Activated CD4-positive, alpha-beta T cell treated with anti-CD3 and anti-CD28 coated beads, Interleukin-10, Interleukin-2, amounts not matched to agents 100 ng/mL and 50 ng/mL, durations not matched to agents 16 hours and 8 hours (primary cell): ENCODE results near the gene PAOX.
"Not testable (repeated sequence)": the region's sequence is repeated elsewhere in the genome, so short reads cannot be mapped to it uniquely, and the experiment has no call there.

Experiments
- DNase-seq: peaks from one replicate; pipeline ENCODE4 v3.0.0-alpha.2; 2020

The PAOX gene

GRCh38 chr10:133365461-133366129 is 13.5 kb upstream of the PAOX start:
- DNase-seq = no peak

DNA sequence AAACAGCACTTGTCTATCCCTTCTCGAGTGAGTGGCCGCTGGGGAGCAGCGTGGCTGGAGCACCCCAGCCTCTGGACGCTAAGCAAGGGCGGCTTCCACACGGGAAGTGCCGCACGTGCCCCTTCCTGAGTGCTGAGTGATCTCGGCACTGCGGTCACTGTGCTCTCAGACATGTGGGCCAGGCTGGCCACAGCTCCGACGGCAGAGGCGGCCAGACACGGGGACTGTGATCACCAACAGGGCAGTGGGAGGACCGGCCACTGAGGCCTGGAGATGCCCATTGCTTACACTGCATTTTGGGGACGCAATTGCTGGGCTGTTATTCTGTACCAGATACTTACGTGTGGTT is 13.0 kb upstream of the PAOX start:
- DNase-seq = no peak

- no peak for DNase-seq
Measured at GRCh38 chr10:133366751-133367150, 12.3 kb upstream of the PAOX start.

DNA sequence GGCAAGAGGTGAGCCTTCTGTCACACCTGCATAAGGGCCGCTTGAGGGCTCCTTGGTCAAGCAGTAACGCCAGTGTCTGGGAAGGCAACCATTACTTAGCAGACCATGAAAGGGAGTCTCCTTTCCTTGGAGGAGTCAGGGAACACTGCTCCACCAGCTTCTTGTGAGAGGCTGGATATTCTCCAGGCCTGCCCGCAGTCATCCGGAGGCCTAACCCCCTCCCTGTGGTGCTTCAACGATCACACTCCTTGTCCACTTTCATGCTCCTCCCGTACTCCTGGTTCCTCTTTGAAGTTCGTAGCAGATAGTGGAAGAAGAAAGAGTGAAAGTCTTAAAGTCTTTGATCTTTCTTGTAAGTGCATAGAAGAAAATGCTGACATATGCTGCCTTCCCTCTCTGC is 11.6 kb upstream of the PAOX start:
- not testable (repeated sequence) for DNase-seq

GRCh38 chr10:133368153-133368552 is 10.9 kb upstream of the PAOX start:
- DNase-seq = no peak

DNA sequence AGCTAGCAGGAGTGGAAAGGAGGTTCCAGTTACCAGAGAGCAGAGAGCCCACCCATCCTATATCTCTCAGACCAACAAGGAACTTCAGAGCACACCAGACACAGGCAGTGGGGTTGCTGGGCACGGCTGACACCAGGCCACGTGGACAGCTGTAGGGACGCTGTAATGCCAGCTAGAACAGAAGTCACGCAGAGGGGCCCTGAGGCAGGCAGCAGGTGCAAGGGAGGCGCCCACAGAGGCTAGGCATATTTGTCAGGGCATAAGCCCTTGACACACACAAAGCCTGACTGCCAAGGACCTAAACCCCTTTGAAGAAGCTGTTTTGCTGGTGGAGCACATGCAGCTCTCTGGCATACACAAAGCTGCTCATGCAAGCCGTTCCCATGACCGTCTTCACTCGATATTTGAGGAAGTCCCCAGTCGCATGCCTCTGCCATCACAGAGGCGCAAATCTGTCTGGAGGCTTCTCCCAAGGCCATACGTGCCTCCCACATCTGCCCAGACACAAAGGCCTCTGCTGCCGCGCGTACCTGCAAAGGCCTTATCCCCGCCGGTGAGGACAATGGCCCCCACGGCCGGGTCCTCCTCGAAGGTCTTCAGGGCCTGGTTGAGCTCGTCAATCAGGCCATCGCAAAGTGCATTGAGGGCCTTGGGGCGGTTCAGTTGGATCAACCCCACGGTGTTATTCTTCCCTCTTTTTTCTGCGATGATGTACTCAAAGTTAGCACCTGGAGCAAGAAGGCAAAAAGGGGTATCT is 8.9 kb upstream of the PAOX start:
- no peak for DNase-seq

DNA sequence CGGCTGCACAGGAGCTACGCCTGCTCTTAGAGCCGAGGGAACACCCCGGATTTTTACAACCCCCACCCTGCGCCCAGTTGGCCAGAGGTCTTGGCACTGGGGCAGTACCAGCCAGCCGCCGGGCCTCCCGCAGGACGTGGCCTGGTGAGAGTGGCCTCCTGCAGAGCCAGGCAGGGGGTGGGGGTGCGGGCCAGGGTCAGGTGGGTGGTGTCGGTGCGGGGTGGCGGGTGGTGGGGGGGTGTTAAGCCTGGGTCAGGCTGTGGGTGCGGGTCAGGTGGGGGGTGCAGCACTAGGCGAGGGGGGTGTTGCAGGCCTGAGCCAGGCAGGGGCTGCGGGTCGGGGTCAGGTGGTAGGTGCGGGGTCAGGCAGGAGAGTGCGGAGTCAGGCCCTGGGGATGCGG is 6.6 kb upstream of the PAOX start:
- DNase-seq = no peak

DNA sequence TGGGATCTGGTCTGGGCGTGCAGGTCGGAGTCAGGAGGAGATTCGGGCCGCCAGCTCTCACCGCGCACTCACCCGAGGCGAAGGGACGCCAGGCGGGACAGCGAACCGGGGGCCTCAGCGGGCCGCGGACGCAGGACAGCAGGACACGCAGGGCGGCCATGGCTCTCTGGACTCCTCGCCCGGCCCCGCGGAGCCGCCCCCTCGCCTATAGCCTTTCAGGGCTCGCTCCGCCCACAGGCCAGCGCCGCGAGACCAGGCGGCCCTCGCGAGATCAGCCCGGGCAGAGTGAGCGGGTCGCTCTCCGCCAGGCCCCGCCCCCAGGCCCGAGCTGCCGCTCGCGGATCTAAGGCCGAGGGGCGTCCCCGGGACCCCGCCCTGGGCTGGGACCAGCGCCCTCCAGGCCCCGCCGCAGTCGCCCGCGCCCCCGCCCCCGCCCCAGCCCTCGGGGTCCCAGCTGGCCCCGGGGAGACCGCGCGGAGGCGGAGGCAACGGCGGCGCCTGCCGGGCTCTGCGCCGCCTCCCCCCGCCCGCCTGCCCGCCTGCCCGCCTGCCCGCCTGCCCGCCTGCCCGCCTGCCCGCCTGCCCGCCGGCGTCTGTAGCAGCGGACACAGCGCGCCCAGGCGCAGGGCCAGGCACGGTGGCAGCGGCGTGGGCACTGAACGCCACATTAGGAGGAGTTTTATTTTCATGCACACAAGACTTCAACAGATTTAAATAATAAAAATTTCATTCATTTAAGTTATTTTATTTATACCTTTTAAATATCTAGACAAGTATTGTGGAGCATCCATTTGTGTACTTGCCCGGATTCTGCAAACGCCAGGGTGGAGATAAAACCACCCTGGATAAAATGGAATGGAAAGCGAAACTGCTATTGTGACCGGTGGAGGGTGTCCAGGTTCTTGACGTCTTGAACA is 5.6 kb upstream of the PAOX start, which contains the start of gene ECHS1:
Gene ECHS1, minus strand, starts transcription at position 181 of the 917 bp plus-strand sequence. Its CDS starts 21 bp downstream, at position 160.
- peak; percentile 97 for DNase-seq

GRCh38 chr10:133375357-133376115 is 3.5 kb upstream of the PAOX start:
- DNase-seq = no peak

DNA sequence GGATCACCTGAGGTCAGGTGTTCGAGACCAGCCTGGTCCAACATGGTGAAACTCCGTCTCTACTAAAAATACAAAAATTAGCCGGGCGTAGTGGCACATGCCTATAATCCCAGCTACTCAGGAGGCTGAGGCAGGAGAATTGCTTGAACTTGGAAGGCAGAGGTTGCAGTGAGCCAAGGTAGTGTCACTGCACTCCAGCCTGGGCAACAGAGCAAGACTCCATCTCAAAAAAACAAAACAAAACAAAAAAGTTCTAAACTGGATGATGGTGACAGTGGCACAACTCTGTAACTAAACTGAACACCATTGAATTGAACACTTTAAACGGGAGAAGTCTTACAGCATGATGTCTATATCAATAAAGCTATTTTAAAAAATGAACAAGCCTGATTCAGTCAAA is 2.9 kb upstream of the PAOX start:
- DNase-seq = not testable (repeated sequence)

- DNase-seq = no peak
Measured at GRCh38 chr10:133377025-133377817, 1.8 kb upstream of the PAOX start.

DNA sequence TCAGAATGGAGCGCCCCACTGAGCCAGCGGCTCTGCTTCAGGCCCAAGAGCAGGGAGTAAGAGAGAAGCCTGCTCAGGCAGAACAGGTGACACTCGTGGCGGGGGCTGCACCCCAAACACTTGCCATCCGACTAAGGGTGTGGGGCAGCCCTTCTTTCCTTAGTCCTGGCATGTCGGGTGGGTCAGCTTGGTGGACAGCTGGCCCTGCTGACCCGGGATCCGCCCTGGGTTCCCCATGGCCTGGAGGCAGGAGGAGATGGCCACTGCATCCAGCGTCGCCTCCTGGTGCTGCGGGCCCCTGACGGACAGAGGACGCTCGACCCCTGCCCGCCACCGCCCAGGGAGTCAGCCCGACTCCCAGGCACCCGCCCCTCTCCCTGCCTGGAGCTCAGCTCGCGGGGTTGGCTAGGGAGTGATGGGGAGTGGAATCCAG is 1.2 kb upstream of the PAOX start:
- no peak for DNase-seq

DNA sequence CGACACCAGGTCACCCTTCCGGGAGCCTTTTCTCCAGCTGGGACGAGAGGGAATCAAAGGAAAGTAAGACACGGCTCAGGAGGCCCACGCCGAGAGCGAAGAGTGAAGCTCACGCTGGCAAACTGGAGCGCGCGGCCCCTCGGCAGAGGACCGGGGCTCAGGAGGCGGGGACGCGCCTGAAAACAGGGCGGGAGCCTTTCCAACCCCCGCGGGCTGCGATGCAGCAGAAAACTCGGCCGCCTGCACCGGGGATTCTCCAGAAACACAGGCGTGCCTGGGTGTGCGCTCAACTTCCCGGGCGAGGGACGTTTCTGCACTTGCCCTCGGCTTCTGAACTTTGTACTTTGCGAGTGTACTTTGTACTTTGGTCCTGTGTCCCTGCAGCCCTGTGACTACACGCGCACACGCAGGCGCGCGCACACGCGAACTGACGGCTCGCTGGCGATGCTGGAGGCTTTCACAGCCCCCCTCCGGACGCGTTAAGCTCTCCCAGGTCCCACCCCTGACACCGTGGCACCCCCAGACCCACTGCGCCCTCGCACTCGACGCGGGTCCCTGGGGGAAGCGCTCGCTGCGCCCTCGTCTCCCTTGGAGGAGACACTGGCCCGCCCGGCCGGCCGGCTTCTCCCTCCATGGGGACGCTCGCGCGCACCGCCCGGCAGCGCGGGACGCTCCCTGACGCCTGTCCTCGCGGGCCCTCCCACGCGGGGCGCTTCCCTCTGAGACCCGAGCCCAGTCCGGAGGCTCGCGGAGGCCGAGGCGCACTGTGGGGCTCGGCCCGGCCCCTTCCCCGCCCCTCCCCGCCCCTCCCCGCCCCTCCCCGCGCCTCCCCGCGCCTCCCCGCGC is 588 bp upstream of the PAOX start:
- peak; percentile 50 for DNase-seq

DNA sequence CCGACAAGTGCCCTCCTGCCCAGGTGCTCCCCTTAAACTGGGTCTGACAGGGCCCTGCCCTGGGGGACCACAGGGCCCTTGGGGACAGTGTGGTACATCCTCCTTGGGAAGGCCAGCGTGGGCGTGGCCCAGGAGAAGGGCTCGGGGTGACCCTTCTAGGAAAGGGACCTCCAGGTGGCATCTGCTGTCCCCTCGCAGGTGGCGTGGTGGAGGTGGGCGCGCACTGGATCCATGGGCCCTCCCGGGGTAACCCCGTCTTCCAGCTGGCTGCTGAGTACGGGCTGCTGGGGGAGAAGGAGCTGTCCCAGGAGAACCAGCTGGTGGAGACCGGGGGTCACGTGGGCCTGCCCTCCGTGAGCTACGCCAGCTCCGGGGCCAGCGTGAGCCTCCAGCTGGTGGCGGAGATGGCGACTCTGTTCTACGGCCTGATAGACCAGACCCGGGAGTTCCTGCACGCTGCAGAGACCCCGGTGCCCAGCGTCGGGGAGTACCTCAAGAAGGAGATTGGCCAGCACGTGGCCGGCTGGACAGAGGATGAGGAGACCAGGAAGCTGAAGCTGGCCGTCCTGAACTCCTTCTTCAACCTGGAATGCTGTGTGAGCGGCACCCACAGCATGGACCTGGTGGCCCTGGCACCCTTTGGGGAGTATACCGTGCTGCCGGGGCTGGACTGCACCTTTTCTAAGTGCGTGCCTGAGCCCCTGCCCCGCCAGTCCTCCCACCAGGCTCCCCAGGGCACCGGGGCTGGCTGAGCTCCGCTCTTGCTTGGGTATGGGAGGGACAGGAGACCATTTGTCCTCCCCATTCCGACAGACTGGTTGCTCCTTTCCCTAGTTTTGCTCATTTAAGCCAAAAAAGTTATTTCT is 972 bp downstream of the PAOX start:
- no peak for DNase-seq

DNA sequence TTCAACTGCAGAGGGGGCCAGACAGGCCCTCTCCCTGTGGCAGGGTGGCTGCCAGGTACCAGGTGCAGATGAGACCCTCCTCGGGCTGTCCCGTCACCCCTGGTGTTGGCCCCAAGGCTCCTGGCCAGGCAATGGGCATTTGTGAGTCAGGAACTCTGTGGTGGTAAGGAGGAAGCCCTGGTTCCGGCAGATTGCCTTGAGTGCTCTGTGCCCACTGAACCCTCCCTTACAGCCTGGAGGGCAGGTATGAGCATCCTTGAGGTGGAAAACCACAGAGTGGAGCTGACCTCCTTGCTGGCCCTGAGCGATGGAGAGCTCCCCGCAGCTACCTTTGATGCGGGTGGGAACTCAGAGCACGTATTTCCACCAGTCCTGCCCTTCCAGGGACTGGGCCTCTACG is 2.0 kb downstream of the PAOX start:
- DNase-seq = no peak

DNA sequence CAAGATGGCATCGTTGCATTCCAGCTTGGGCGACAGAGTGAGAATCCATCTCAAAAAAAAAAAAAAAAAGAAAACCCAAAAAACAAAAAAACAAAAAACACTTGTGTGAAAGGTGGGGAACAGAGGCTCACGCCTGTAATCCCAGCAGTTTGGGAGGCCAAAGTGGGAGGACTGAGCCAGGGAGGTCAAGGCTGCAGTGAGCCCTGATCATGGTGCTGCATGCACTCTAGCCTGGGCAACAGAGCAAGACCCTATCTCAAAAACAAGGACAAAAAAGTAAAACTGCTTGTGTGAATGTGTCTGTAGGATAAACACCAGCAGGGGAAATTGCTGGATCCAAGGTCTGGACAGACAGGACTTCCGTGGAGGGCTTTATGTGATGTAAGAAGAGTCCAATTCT is 4.5 kb downstream of the PAOX start:
- no peak for DNase-seq

DNA sequence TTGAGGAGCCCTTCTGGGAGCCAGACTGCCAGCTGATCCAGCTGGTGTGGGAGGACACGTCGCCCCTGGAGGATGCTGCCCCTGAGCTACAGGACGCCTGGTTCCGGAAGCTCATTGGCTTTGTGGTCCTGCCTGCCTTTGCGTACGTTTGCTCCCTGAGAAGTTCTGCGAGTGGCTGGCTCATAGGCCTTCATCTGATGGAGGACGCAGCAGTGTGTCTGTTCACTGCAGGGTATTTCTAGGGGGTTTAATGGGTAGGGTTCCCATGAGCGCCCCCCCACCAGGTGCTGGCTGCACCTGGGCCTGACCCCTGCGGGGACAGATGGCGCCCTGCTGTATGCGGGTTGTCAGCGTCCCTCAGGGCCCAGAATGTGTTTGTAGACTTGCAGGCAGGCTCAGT is 5.0 kb downstream of the PAOX start:
- DNase-seq = no peak

DNA sequence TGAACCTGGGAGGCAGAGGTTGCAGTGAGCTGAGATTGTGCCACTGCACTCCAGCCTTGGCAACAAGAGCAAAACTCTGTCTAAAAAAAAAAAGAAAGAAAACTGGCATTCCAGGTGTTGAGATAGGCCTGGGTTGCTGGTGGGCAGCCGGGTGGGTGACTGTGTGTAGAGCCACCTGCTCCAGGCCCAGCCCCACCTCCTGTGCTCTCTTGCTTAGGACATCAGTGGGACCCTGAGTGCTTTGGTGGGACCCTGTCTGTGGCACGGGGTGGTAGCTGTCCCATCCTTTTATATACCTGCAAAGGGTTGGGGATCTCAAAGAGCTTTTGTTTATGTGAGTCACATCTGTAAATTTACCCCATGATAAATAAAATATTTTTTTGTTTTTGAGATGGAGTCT is 6.2 kb downstream of the PAOX start:
- no peak for DNase-seq

- DNase-seq = not testable (repeated sequence)
Measured at GRCh38 chr10:133386951-133387350, 7.9 kb downstream of the PAOX start.
